Breast epithelium (tissue), 4 donors: ENCODE measurements around the gene TMEM178B. TPM values are rescaled to one million over a fixed set of nuclear protein-coding genes. Genes with fewer than 3 reads are reported as not detected.

Experiments
- DNase-seq, 2 donors: peaks; one replicate each; pipeline ENCODE4 v3.0.0-alpha.2; 2019; ENCODE audit warnings: low spot score in 2 of 2
- H3K27ac ChIP-seq, 2 donors: fragments of 200-600 bp; sonication (generic) in 1 of 2; one replicate each; pipeline ENCODE4 v1.5.1; 2016 to 2019; ENCODE audit warnings: mild to moderate bottlenecking in 1 of 2
- H3K27me3 ChIP-seq, 2 donors: fragments of 200-600 bp; sonication (generic) in 1 of 2; one replicate each; pipeline versions ENCODE4 v1.5.1 to v1.6.0; 2017 to 2019; ENCODE audit warnings: control low read depth in 1 of 2, mild to moderate bottlenecking in 1 of 2
- H3K36me3 ChIP-seq: fragments of 200-600 bp; one replicate; pipeline ENCODE4 v1.5.1; 2019
- H3K4me1 ChIP-seq, 2 donors: fragments of 200-600 bp; sonication (generic); one replicate each; pipeline ENCODE4 v1.5.1; 2016 to 2019; ENCODE audit warnings: control low read depth in 1 of 2
- H3K4me3 ChIP-seq, 3 donors: fragments of 200-600 bp; sonication (generic); 1 replicate in 2 of 3; 2 replicates in 1 of 3; pipeline ENCODE4 v1.5.1; 2016 to 2019; ENCODE audit warnings: mild to moderate bottlenecking in 3 of 3, moderate library complexity in 2 of 3
- H3K9me3 ChIP-seq, 2 donors: fragments of 200-600 bp; sonication (generic) in 1 of 2; one replicate each; pipeline ENCODE4 v1.5.1; 2016 to 2019; ENCODE audit warnings: control low read depth in 1 of 2
- POLR2A ChIP-seq: fragments of 450-650 bp; IDR thresholded peaks from one replicate; pipeline ENCODE4 v1.6.1; 2016; ENCODE audit warnings: antibody characterized with exemption, mild to moderate bottlenecking, moderate library complexity
- POLR2AphosphoS5 ChIP-seq, 3 donors: sonication (generic); formaldehyde crosslinking; IDR thresholded peaks; one replicate each; pipeline ENCODE4 v1.6.1; 2017; ENCODE audit warnings: antibody characterized with exemption in 3 of 3
- intact Hi-C: fragments of 100-400 bp; cut with DNase I; formaldehyde crosslinking; loops from one replicate; pipeline ENCODE4 v1.15.1; 2023; ENCODE audit warnings: low total_unique reads
- total RNA-seq, 3 donors: library from RNA; depleted of rRNA; stranded (reverse); fragments of >200 nt; gene quantifications; one replicate each; pipeline ENCODE4 v1.1.0, GENCODE V29; 2016
- TF ChIP-seq, protein P1 (sequence below), 3 donors: fragments of 450-650 bp; IDR thresholded peaks; one replicate each; pipeline ENCODE4 v1.5.1; 2016 to 2017; ENCODE audit warnings: antibody characterized with exemption in 3 of 3, mild to moderate bottlenecking in 3 of 3, moderate library complexity in 3 of 3

Gene TMEM178B
- total RNA-seq, 3 donors from 2014 or later = 0.33 to 0.88 (median 0.64) TPM

GRCh38 chr7:141221007-141221612, 147.2 kb downstream of the TMEM178B start:
- no peak for TF ChIP-seq POLR2A
- TF ChIP-seq, protein P1, sequence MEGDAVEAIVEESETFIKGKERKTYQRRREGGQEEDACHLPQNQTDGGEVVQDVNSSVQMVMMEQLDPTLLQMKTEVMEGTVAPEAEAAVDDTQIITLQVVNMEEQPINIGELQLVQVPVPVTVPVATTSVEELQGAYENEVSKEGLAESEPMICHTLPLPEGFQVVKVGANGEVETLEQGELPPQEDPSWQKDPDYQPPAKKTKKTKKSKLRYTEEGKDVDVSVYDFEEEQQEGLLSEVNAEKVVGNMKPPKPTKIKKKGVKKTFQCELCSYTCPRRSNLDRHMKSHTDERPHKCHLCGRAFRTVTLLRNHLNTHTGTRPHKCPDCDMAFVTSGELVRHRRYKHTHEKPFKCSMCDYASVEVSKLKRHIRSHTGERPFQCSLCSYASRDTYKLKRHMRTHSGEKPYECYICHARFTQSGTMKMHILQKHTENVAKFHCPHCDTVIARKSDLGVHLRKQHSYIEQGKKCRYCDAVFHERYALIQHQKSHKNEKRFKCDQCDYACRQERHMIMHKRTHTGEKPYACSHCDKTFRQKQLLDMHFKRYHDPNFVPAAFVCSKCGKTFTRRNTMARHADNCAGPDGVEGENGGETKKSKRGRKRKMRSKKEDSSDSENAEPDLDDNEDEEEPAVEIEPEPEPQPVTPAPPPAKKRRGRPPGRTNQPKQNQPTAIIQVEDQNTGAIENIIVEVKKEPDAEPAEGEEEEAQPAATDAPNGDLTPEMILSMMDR (IDR thresholded peaks at IDR 0.05) = no peak
- no peak for TF ChIP-seq POLR2AphosphoS5 (IDR thresholded peaks at IDR 0.05)
- H3K9me3 ChIP-seq = no peaks in the 10 kb centered on the region
- no peaks in the 10 kb centered on the region for H3K4me1 ChIP-seq
- no peaks in the 10 kb centered on the region for H3K27me3 ChIP-seq
- no peak overlapping the region for H3K27ac ChIP-seq
- no peak overlapping the region for H3K4me3 ChIP-seq
- no peaks in the 10 kb centered on the region for H3K36me3 ChIP-seq
- DNase-seq = no peak
- intact Hi-C loops = no loop called here

DNA sequence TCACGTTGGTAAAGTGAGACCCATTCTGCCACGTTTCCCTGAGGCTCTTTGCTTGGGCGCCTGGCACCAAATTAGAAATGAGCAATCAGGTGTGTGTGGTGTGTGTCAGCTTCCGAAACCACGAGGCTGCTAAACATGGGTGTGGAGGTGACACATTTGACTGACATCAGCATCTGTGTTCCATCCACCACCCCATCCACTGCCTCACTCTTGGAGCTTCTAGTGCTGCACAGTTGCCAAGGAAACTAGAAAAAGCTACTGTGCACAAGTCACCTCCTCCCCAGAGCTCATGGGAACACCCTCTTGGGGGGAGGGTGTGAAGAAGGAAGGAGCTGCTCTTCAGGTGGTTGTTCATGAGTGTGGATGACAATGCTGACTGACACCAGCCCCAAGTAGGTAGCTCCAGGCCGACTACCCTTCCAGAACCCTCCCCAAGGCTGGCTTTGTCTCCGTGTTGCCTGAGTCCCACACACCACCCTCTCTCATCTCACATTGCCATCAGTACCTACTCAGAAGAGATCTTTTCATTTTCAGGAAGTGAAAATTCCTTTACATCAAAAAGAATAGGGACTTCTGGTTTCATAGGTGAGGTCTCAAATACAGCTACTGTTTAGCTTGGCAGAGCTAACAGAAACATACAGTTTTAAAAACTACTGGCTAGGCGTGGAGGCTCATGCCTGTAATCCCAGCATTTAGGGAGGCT, 152.2 kb downstream of the TMEM178B start:
- intact Hi-C loops = no loop called here
- Histone ChIP-seq H3K4me1 (no peaks in the 10 kb centered on the region), H3K4me3 (no peak overlapping the region), H3K9me3 (no peaks in the 10 kb centered on the region), H3K36me3 (no peaks in the 10 kb centered on the region), H3K27me3 (no peaks in the 10 kb centered on the region), H3K27ac (no peak overlapping the region)
- DNase-seq = no peak
- no peak for TF ChIP-seq POLR2AphosphoS5 (IDR thresholded peaks at IDR 0.05)
- TF ChIP-seq, protein P1 (IDR thresholded peaks at IDR 0.05) = no peak
- TF ChIP-seq POLR2A = no peak

DNA sequence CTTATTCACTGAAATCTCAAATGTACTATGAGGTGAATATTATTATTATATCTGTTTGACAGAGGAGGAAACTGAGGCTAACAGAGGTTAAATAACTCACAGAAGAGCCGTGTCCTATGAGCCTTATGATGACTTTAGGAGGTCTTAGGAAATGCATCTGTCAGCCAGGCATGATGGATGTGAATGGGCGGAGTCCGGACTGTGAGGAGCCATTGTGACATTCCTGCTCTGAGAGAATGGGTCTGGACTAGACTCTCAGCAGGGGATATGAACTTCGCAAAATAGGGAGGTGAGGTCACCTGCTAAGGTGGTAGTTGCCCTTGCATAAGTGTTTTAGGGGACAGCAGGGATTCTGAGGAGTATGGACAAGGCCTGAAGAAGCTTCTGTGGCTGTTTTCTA, 153.6 kb downstream of the TMEM178B start:
- no peak overlapping the region for H3K4me3 ChIP-seq
- no peaks in the 10 kb centered on the region for H3K4me1 ChIP-seq
- no peaks in the 10 kb centered on the region for H3K9me3 ChIP-seq
- H3K27me3 ChIP-seq = no peaks in the 10 kb centered on the region
- H3K27ac ChIP-seq = no peak overlapping the region
- no peak for DNase-seq
- no peak for TF ChIP-seq POLR2AphosphoS5 (IDR thresholded peaks at IDR 0.05)
- TF ChIP-seq, protein P1 (IDR thresholded peaks at IDR 0.05) = no peak
- no peak for TF ChIP-seq POLR2A
- H3K36me3 ChIP-seq = no peaks in the 10 kb centered on the region
- intact Hi-C loops = no loop called here

GRCh38 chr7:141228482-141228881, 154.6 kb downstream of the TMEM178B start:
- intact Hi-C loops = no loop called here
- TF ChIP-seq, protein P1 (IDR thresholded peaks at IDR 0.05) = no peak
- TF ChIP-seq POLR2A (no peak), POLR2AphosphoS5 (IDR thresholded peaks at IDR 0.05) (no peak)
- Histone ChIP-seq H3K36me3 (no peaks in the 10 kb centered on the region), H3K27me3 (no peaks in the 10 kb centered on the region), H3K4me3 (no peak overlapping the region), H3K4me1 (no peaks in the 10 kb centered on the region), H3K9me3 (no peaks in the 10 kb centered on the region), H3K27ac (no peak overlapping the region)
- no peak for DNase-seq

GRCh38 chr7:141231018-141231792, 157.3 kb downstream of the TMEM178B start:
- no peak overlapping the region for H3K4me3 ChIP-seq
- no peaks in the 10 kb centered on the region for H3K36me3 ChIP-seq
- TF ChIP-seq POLR2AphosphoS5 (IDR thresholded peaks at IDR 0.05) (no peak), POLR2A (no peak)
- TF ChIP-seq, protein P1 (IDR thresholded peaks at IDR 0.05) = no peak
- H3K4me1 ChIP-seq = no peaks in the 10 kb centered on the region
- no peak overlapping the region for H3K27ac ChIP-seq
- intact Hi-C loops = no loop called here
- no peaks in the 10 kb centered on the region for H3K27me3 ChIP-seq
- DNase-seq = no peak
- H3K9me3 ChIP-seq = no peaks in the 10 kb centered on the region
